Heart left ventricle (tissue), 16 donors: ENCODE data around the gene RUSF1. TPM values are rescaled to one million over a fixed set of nuclear protein-coding genes. Genes with fewer than 3 reads are reported as not detected.
"Not testable (repeated sequence)": the region's sequence is repeated elsewhere in the genome, so short reads cannot be mapped to it uniquely, and the experiment has no call there.

Experiments
- ATAC-seq, 4 donors: fragments of 200-7000 bp; cut with Tn5 transposase; one replicate each; pipeline ENCODE4 v1.9.1; 2020 to 2022; ENCODE audit warnings: moderate library complexity in 4 of 4, mild to moderate bottlenecking in 3 of 4, moderate number of reproducible peaks in 1 of 4
- DNase-seq, 5 donors: peaks; one replicate each; pipeline ENCODE4 v3.0.0-alpha.2; 2020
- H3K27ac ChIP-seq, 12 donors: fragments of 200-600 bp; sonication (generic) in 4 of 12; one replicate each; pipeline versions ENCODE4 v1.5.0 to v1.8.0; 2016 to 2022; ENCODE audit warnings: mild to moderate bottlenecking in 2 of 12
- H3K27me3 ChIP-seq, 9 donors: fragments of 200-600 bp; sonication (generic) in 2 of 9; one replicate each; pipeline versions ENCODE4 v1.5.1 to v1.8.0; 2016 to 2022; ENCODE audit warnings: mild to moderate bottlenecking in 3 of 9
- H3K36me3 ChIP-seq, 9 donors: fragments of 200-600 bp; sonication (generic) in 2 of 9; one replicate each; pipeline versions ENCODE4 v1.5.0 to v1.8.0; 2018 to 2022; ENCODE audit warnings: mild to moderate bottlenecking in 2 of 9
- H3K4me1 ChIP-seq, 12 donors: fragments of 200-600 bp; sonication (generic) in 4 of 12; one replicate each; pipeline versions ENCODE4 v1.5.0 to v1.8.0; 2016 to 2022; ENCODE audit warnings: mild to moderate bottlenecking in 3 of 12
- H3K4me3 ChIP-seq, 12 donors: fragments of 200-600 bp; sonication (generic) in 4 of 12; one replicate each; pipeline versions ENCODE4 v1.5.0 to v1.8.0; 2017 to 2022; ENCODE audit warnings: mild to moderate bottlenecking in 9 of 12, moderate library complexity in 4 of 12
- H3K9me3 ChIP-seq, 12 donors: fragments of 200-600 bp; sonication (generic) in 4 of 12; one replicate each; pipeline versions ENCODE4 v1.5.0 to v1.8.0; 2016 to 2022; ENCODE audit warnings: mild to moderate bottlenecking in 1 of 12
- POLR2A ChIP-seq, 2 donors: fragments of 450-650 bp; IDR thresholded peaks; one replicate each; pipeline ENCODE4 v1.6.1; 2017; ENCODE audit warnings: antibody characterized with exemption in 2 of 2, mild to moderate bottlenecking in 2 of 2, moderate library complexity in 2 of 2
- WGBS, 4 donors: extraction: QIAGEN DNeasy Blood & Tissue Kit in 2 of 4; methylation state at CpG; one replicate each; pipeline versions ENCODE4 v1.1.5 to v1.1.7; 2013 to 2018; 5-methylcytosine and 5-hydroxymethylcytosine counted together
- intact Hi-C, 10 donors: fragments of 100-400 bp; cut with DNase I; formaldehyde crosslinking; loops; one replicate each; pipeline versions ENCODE4 v1.11.1 to v1.14.2; 2022
- polyA plus RNA-seq, 2 donors: library from polyadenylated mRNA; stranded (reverse); fragments of 200-250 nt; gene quantifications; one replicate each; pipeline ENCODE4 v1.2.3, GENCODE V29; 2013
- total RNA-seq, 9 donors: library from RNA; depleted of rRNA in 2 of 9; stranded (reverse); fragments of >200 nt in 2 of 9; fragmentation: NEBNext Ultra II Directional in 3 of 9; extraction: Animal tissue kit (Norgen Biotek cat#: 25700) in 3 of 9; gene quantifications; one replicate each; pipeline versions ENCODE4 v1.1.0 to v1.2.4, GENCODE V29; 2016 to 2023
- TF ChIP-seq, protein P1 (sequence below), 12 donors: fragments of 200-600 bp; sonication (generic) in 4 of 12; IDR thresholded peaks; one replicate each; pipeline versions ENCODE4 v1.5.0 to v1.8.0; 2018 to 2022; ENCODE audit warnings: antibody characterized with exemption in 12 of 12, mild to moderate bottlenecking in 5 of 12
- donor health status: ischemic (EF 13 %, LVEDD 7.1; RV severe dilation, severe dysfunction).
- donor health status: healthy with polysubstance abuse.
- donor health status: DM: no; HTN: yes; CAD: no.
- donor health status: DM: no; HTN: no; CAD: no.
- donor health status: ischemic (EF 25% LVEDD 6.9; RV normal size, moderate dysfunction).
- donor health status: ischemic (EF 25% LVEDD 5.7; RV mildly dilated, moderate dysfunction).
- donor health status: healthy.
- donor health status: DM: yes; HTN: yes; CAD: no.
- donor health status: ischemic (EF 35%, LVEDD 5.7; RV mildly dilated, moderate dysfunction).
- donor health status: nonischemic (EF 11% LVEDD 7.7; RV severe dilation, severe dysfunction).
- donor health status: DM: yes; HTN: yes; CAD: no.
- donor health status: PGD.
- donor health status: ischemic (EF 29% LVEDD 5.4; RV normal size, mild dysfunction).
- donor health status: nonischemic (EF 23%, LVEDD 6.1; RV moderate dilation, normal function).

The RUSF1 gene
- total and polyA plus RNA-seq, 11 donors = 17.8 to 32.5 (median 22.4) TPM

- no peak overlapping the region for H3K27ac ChIP-seq
- ATAC-seq = peak in 1 of 4 donors; percentile 22
These were observed 21.1 kb upstream of the RUSF1 start for GRCh38 chr16:31529108-31529936.

DNA sequence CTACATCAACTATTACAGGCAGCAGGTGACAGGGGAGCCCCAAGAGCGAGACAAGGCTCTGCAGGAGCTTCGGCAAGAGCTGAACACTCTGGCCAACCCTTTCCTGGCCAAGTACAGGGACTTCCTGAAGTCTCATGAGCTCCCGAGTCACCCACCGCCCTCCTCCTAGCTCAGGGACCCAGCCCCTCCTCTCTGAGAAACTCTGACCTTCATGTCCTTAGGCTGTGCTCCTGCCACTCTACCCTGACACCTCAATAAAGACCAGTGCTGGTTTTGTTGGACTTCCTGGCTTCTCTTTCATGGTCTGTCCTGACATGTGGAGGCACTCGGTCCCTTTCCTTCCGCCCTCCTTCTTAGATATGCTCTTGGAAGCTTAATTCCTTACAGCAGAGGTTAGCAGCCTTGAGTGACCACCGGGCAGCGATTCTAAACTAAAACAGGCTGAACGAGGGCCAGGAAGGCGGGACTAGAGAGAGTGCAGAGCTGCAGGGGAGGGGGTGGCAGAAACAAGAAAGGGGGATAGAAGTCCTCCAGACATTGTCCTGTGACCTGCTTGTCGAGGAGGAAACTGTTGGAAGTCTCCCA lies 20.4 kb upstream of the RUSF1 start:
- H3K27me3 ChIP-seq = peaks cover 0 to 56% (median 3%) of the 10 kb centered on the region in 9 donors
- intact Hi-C loops = no loop called here
- peaks cover 0 to 15% (median 0%) of the 10 kb centered on the region in 12 donors for H3K4me1 ChIP-seq
- ATAC-seq = no peak
- no peaks in the 10 kb centered on the region for H3K36me3 ChIP-seq
- no peak for DNase-seq
- 30 to 45% (median 38%) methylated on average over 11 of the region's 11 CpGs for WGBS, 4 donors
- no peak for TF ChIP-seq POLR2A (IDR thresholded peaks at IDR 0.05)
- TF ChIP-seq, protein P1, sequence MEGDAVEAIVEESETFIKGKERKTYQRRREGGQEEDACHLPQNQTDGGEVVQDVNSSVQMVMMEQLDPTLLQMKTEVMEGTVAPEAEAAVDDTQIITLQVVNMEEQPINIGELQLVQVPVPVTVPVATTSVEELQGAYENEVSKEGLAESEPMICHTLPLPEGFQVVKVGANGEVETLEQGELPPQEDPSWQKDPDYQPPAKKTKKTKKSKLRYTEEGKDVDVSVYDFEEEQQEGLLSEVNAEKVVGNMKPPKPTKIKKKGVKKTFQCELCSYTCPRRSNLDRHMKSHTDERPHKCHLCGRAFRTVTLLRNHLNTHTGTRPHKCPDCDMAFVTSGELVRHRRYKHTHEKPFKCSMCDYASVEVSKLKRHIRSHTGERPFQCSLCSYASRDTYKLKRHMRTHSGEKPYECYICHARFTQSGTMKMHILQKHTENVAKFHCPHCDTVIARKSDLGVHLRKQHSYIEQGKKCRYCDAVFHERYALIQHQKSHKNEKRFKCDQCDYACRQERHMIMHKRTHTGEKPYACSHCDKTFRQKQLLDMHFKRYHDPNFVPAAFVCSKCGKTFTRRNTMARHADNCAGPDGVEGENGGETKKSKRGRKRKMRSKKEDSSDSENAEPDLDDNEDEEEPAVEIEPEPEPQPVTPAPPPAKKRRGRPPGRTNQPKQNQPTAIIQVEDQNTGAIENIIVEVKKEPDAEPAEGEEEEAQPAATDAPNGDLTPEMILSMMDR (IDR thresholded peaks at IDR 0.05) = no peak
- H3K4me3 ChIP-seq = peak overlapping the region in 8 of 12 donors; percentile 28 to 59 (median 46)
- H3K27ac ChIP-seq = no peak overlapping the region
- H3K9me3 ChIP-seq = no peaks in the 10 kb centered on the region

More at GRCh38 chr16:31529108-31529936, 21.1 kb upstream of the RUSF1 start:
- Histone ChIP-seq H3K36me3 (no peaks in the 10 kb centered on the region), H3K27me3 (peaks cover 0 to 59% (median 3%) of the 10 kb centered on the region in 9 donors), H3K9me3 (no peaks in the 10 kb centered on the region), H3K4me1 (peaks cover 0 to 15% (median 0%) of the 10 kb centered on the region in 12 donors), H3K4me3 (peak overlapping the region in 11 of 12 donors; percentile 18 to 59 (median 43))
- intact Hi-C loops = no loop called here
- 2 to 3% (median 2%) methylated on average over 30 to 52 of the region's 52 CpGs for WGBS, 4 donors
- no peak for TF ChIP-seq POLR2A (IDR thresholded peaks at IDR 0.05)
- TF ChIP-seq, protein P1 (IDR thresholded peaks at IDR 0.05) = no peak
- DNase-seq = no peak

- ATAC-seq (no peak), DNase-seq (no peak)
- no peak within 1 kb of the TSS for H3K27ac ChIP-seq
- H3K36me3 ChIP-seq = no peaks in the 10 kb centered on the region
- intact Hi-C loops = no loop called here
- no peaks in the 10 kb centered on the region for H3K9me3 ChIP-seq
- H3K4me1 ChIP-seq = peaks cover 0 to 15% (median 0%) of the 10 kb centered on the region in 12 donors
- TF ChIP-seq POLR2A (IDR thresholded peaks at IDR 0.05) = no peak
- TF ChIP-seq, protein P1 (IDR thresholded peaks at IDR 0.05) = no peak
- peaks cover 0 to 52% (median 3%) of the 10 kb centered on the region in 9 donors for H3K27me3 ChIP-seq
- 57 to 67% (median 60%) methylated on average over 6 of the region's 6 CpGs for WGBS, 4 donors
- peak within 1 kb of the TSS in 6 of 12 donors; percentile 28 to 59 (median 46) for H3K4me3 ChIP-seq
These were observed 19.6 kb upstream of the RUSF1 start, which contains the start of gene AHSP for GRCh38 chr16:31527734-31528274. AHSP (plus strand) TSS chr16:31527900; CDS start chr16:31528140, 240 bp downstream.

GRCh38 chr16:31525113-31525512 lies 16.9 kb upstream of the RUSF1 start:
- no peak for TF ChIP-seq POLR2A (IDR thresholded peaks at IDR 0.05)
- TF ChIP-seq, protein P1 (IDR thresholded peaks at IDR 0.05) = no peak
- ATAC-seq = no peak
- Histone ChIP-seq H3K36me3 (no peaks in the 10 kb centered on the region), H3K9me3 (no peaks in the 10 kb centered on the region), H3K4me3 (no peak overlapping the region), H3K4me1 (peaks cover 0 to 15% (median 0%) of the 10 kb centered on the region in 12 donors), H3K27me3 (peaks cover 0 to 29% (median 0%) of the 10 kb centered on the region in 9 donors), H3K27ac (no peak overlapping the region)
- intact Hi-C loops = no loop called here
- WGBS, 4 donors = 84 to 97% (median 89%) methylated on average over 3 of the region's 3 CpGs
- DNase-seq = no peak

GRCh38 chr16:31523768-31524167 lies 15.6 kb upstream of the RUSF1 start:
- H3K36me3 ChIP-seq, DNase-seq, H3K9me3 ChIP-seq, H3K4me1 ChIP-seq, H3K27ac ChIP-seq, H3K4me3 ChIP-seq, ATAC-seq, intact Hi-C loops: not testable (repeated sequence)
- WGBS, 4 donors = 73 to 78% methylated on average over 3 of the region's 6 CpGs; no CpG with 5 or more reads in 2 of the 4 donors
- peaks cover 0 to 18% (median 0%) of the 10 kb centered on the region in 9 donors for H3K27me3 ChIP-seq
